Activated CD8-positive, alpha-beta T cell treated with anti-CD3 and anti-CD28 coated beads for 36 hours (primary cell): Measurements from ENCODE around the gene CABLES1. TPM values are rescaled to one million over a fixed set of nuclear protein-coding genes. Genes with fewer than 3 reads are reported as not detected.

Experiments used
- ATAC-seq: fragments of 200-7000 bp; cut with Tn5 transposase; one replicate; pipeline ENCODE4 v1.10.0; 2021; ENCODE audit warnings: mild to moderate bottlenecking, moderate library complexity
- CTCF ChIA-PET: fragments of 350-600 bp; sonication (Branson Sonifier 250); formaldehyde crosslinking; loops from one replicate; lab custom pipeline; 2021; ENCODE audit warnings: antibody characterized with exemption; lab: Charles Lee
- POLR2A ChIA-PET: fragments of 350-600 bp; sonication (Branson Sonifier 250); formaldehyde crosslinking; loops from one replicate; lab custom pipeline; 2021; ENCODE audit warnings: antibody characterized with exemption; lab: Charles Lee
- DNase-seq: peaks from one replicate; pipeline ENCODE4 v3.0.0-alpha.2; 2020
- H3K27ac Mint-ChIP-seq: one replicate; pipeline ENCODE4 v1.8.0; 2021; ENCODE audit warnings: mild to moderate bottlenecking, mixed read lengths
- H3K27me3 Mint-ChIP-seq: one replicate; pipeline ENCODE4 v1.8.0; 2021; ENCODE audit warnings: mixed read lengths
- H3K36me3 Mint-ChIP-seq: one replicate; pipeline ENCODE4 v1.8.0; 2021; ENCODE audit warnings: low read depth, mixed read lengths
- H3K4me1 Mint-ChIP-seq: one replicate; pipeline ENCODE4 v1.8.0; 2021; ENCODE audit warnings: low read depth, mixed read lengths
- H3K4me3 Mint-ChIP-seq: one replicate; pipeline ENCODE4 v1.8.0; 2021; ENCODE audit warnings: mild to moderate bottlenecking, moderate library complexity, mixed read lengths
- H3K9me3 Mint-ChIP-seq: one replicate; pipeline ENCODE4 v1.8.0; 2021; ENCODE audit warnings: mixed read lengths
- intact Hi-C: fragments of 100-400 bp; cut with micrococcal nuclease; formaldehyde crosslinking; loops from one replicate; pipeline ENCODE4 v1.10.0; 2022
- total RNA-seq, 2 experiments: library from RNA; stranded (reverse); gene quantifications; one replicate each; pipeline ENCODE4 v1.2.3, GENCODE V29; 2021
- TF ChIP-seq, protein P1 (sequence below): fragments of 200-600 bp; IDR thresholded peaks from one replicate; pipeline ENCODE4 v1.8.0; 2022; ENCODE audit warnings: antibody characterized with exemption, mild to moderate bottlenecking

The CABLES1 gene
- total RNA-seq, 2 experiments from 2014 or later, result 1.8 to 2.0 TPM

DNA sequence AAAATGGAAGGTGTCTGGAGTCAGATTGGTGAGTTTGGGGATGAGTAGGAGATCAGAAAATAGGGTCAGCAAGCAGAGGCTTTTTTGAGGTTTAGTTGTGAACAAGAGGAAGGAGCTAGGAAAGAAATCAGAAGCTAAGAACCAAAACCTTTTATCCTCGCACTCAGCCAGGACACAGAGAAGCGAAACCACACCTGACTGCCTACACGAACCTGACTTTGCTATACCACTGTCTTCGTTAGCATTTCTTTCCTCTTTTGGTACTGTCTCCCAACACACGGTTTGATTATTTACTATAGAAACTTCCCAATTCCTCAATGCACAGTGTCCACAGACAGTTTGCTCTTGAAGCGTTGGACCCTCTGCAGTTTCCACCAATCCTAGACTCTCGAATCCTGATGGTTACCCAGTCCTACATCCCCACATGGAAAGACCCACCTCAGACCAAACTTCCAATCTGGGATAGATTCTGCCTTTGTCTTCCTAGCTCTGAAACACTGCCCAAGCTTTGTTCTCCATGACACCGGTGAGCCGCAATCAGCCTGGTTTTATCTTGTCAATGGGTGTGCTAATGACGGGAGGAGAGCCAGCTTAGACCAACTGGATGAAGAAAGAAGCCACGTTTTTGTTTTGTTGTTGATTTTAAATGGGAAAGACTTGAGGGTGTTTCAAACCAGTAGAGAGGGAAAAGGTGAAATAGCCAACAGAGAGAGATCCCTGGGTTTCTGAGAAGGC lies 137.4 kb downstream of the CABLES1 start:
- POLR2A ChIA-PET, result interaction anchor here (0.6 kb wide), 1 partner anchor 127 kb away, joined by 3 read pairs; no protein-coding TSS in a partner anchor
- TF ChIP-seq, protein P1, sequence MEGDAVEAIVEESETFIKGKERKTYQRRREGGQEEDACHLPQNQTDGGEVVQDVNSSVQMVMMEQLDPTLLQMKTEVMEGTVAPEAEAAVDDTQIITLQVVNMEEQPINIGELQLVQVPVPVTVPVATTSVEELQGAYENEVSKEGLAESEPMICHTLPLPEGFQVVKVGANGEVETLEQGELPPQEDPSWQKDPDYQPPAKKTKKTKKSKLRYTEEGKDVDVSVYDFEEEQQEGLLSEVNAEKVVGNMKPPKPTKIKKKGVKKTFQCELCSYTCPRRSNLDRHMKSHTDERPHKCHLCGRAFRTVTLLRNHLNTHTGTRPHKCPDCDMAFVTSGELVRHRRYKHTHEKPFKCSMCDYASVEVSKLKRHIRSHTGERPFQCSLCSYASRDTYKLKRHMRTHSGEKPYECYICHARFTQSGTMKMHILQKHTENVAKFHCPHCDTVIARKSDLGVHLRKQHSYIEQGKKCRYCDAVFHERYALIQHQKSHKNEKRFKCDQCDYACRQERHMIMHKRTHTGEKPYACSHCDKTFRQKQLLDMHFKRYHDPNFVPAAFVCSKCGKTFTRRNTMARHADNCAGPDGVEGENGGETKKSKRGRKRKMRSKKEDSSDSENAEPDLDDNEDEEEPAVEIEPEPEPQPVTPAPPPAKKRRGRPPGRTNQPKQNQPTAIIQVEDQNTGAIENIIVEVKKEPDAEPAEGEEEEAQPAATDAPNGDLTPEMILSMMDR, result no peak
- Mint-ChIP-seq H3K4me1 (peaks cover 18% of the 10 kb centered on the region), H3K4me3 (no peak overlapping the region), H3K9me3 (peaks cover 39% of the 10 kb centered on the region), H3K27ac (no peak overlapping the region), H3K36me3 (peaks cover 38% of the 10 kb centered on the region), H3K27me3 (no peaks in the 10 kb centered on the region)
- ATAC-seq (no peak), DNase-seq (no peak)
- intact Hi-C loops, result no loop called here
- CTCF ChIA-PET, result interaction anchor here (1.6 kb wide), 1 partner anchor 14 kb away, joined by 4 read pairs; no protein-coding TSS in a partner anchor

DNA sequence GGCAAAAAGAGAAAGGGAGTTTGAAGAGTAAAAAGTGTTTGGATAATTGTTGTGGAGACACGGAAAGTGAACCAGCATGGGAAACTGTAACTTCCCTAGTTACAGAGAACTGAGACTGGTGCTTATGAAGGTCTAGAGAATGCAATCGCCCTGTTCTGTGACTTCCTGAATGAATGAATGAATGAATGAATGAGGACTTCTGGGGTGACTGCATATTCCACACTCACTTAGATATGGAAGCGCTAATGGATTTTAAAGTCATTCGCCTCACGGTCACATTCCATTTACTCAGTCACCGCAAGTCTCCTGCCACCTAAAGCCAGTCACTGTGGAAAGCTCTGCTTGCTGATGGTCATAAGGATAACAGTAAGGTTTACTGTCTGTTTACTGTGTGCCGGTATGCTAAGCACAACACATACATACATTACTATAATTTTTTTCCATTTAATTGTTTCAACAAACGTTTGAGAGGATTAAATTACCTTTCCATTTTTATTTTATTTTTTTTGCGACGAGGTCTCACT lies 138.2 kb downstream of the CABLES1 start:
- Mint-ChIP-seq H3K9me3 (peaks cover 41% of the 10 kb centered on the region), H3K4me3 (no peak overlapping the region), H3K36me3 (peaks cover 35% of the 10 kb centered on the region), H3K27me3 (no peaks in the 10 kb centered on the region), H3K4me1 (peaks cover 12% of the 10 kb centered on the region), H3K27ac (no peak overlapping the region)
- ATAC-seq (no peak), DNase-seq (no peak)
- ChIA-PET CTCF (no interaction called here), POLR2A (no interaction called here)
- TF ChIP-seq, protein P1, result no peak
- intact Hi-C loops, result no loop called here

DNA sequence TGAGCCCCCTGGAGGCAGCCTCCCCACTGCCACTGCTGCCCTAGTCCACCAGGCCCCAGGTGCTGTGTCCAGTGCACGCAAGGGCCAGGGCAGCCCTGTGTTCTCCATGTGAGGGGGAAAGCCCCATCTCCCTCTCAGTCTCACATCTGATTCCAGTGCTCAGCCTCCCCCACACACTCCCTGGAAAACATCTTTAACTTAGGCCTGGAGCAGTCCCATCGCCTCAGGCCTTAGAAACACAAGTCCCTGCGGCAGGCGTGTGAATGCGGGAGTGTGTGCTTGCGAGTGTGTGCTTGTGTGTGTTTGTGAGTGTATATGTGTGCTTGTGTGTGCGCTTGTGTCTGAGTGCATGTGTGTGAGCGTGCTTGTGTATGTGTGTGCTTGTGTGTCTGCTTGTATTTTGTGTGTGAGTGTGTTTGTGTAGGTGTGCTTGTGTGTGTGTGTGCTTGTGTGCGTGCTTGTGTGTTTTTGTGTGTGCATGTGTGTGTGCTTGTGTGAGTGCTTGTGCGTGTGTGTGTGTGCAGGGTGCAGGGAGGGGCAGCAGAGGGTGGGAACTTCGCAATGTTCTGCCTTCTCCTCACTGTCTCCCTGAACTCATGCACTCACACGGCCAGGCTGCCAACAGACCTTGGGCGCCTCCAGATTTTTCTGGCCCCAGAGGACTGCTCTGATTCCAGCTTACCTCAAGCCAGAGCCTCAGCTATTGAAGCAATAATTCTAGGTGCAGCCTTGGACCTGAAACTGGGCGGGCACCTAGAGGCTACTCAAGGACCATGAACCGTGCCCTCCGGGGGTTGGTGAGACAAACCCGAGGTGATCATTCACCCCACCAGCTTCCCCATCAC lies 139.6 kb downstream of the CABLES1 start:
- H3K4me3 Mint-ChIP-seq, result no peak overlapping the region

DNA sequence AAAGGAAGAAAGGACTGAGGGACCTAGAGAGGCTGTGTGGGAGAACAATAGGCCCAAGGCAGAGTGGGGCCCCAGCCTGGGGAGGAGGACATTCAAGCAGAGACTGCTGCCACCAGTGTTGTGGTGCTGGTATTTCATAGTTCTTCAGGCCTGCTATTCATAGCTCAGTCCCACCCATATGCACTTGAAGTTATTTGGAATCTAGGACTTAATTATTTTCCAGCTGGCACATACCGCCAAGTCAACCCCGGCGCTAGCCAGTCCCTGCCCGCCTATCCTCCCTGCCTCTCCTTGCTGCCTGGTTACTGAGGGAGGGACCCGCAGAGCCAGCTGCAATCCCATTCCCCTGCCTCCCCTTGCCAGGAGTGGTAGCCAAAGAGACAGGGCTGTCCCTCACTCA lies 141.2 kb downstream of the CABLES1 start:
- no peak for DNase-seq
- peaks cover 15% of the 10 kb centered on the region for H3K9me3 Mint-ChIP-seq
- TF ChIP-seq, protein P1, result no peak
- CTCF ChIA-PET, result no interaction called here
- H3K27ac Mint-ChIP-seq, result no peak overlapping the region
- POLR2A ChIA-PET, result no interaction called here
- no peaks in the 10 kb centered on the region for H3K27me3 Mint-ChIP-seq
- H3K4me3 Mint-ChIP-seq, result no peak overlapping the region
- peaks cover 10% of the 10 kb centered on the region for H3K36me3 Mint-ChIP-seq
- no peaks in the 10 kb centered on the region for H3K4me1 Mint-ChIP-seq
- no peak for ATAC-seq
- intact Hi-C loops, result no loop called here

More for the DNA sequence above, 139.6 kb downstream of the CABLES1 start:
- no peak overlapping the region for H3K27ac Mint-ChIP-seq
- no peaks in the 10 kb centered on the region for H3K4me1 Mint-ChIP-seq
- peaks cover 29% of the 10 kb centered on the region for H3K9me3 Mint-ChIP-seq
- ChIA-PET CTCF (no interaction called here), POLR2A (no interaction called here)
- H3K36me3 Mint-ChIP-seq, result peaks cover 23% of the 10 kb centered on the region
- no peak for ATAC-seq
- no peaks in the 10 kb centered on the region for H3K27me3 Mint-ChIP-seq
- DNase-seq, result no peak
- TF ChIP-seq, protein P1, result no peak
- intact Hi-C loops, result no loop called here
